K562 treated with DMSO at 1 percent for 24 hours (cell line): ENCODE results near the gene FAM177B. TPM values are rescaled to one million over a fixed set of nuclear protein-coding genes. Genes with fewer than 3 reads are reported as not detected.

Source experiments
- total RNA-seq: library from RNA; unstranded; fragments of 300-600 nt; gene quantifications from 2 replicates; pipeline ENCODE4 v1.2.3, GENCODE V29; 2022; ENCODE audit warnings: low read depth; ENCODE audit not compliant: insufficient read depth

Gene FAM177B
- not detected in 2 replicates for total RNA-seq

GRCh38 chr1:222736972-222737371 lies at the start of gene FAM177B:
TSS of gene FAM177B (plus strand) at chr1:222737202. CDS start at chr1:222746546, 9,344 bp downstream.

GRCh38 chr1:222712253-222713090 lies 24.5 kb upstream of the FAM177B start, which contains the start of the genes AIDA and BROX:
TSS of gene AIDA (minus strand) at chr1:222712491. CDS start at chr1:222712317, 174 bp downstream.
TSS of gene BROX (plus strand) at chr1:222712564. CDS start at chr1:222715700, 3,136 bp downstream.

Other genes with a start within 250 kb of the FAM177B start
- 0.38 TPM in 1 of 2 replicates, not detected in the other for gene HHIPL2, start 189.1 kb upstream of the FAM177B start, total RNA-seq
- gene TAF1A, start 147.3 kb upstream of the FAM177B start, total RNA-seq, result 3.7 and 4.1 TPM in 2 replicates
- gene MIA3, start 119.1 kb upstream of the FAM177B start, total RNA-seq, result 35.0 and 48.2 TPM in 2 replicates
- gene AIDA, start 24.7 kb upstream of the FAM177B start, total RNA-seq, result 30.9 and 36.5 TPM in 2 replicates
- 22.2 and 23.9 TPM in 2 replicates for gene BROX, start 24.6 kb upstream of the FAM177B start, total RNA-seq
- 0.81 and 1.0 TPM in 2 replicates for gene DISP1, start 77.8 kb downstream of the FAM177B start, total RNA-seq